Left cardiac atrium (tissue), 4 donors: ENCODE measurements around the gene KIF22. TPM values are rescaled to one million over a fixed set of nuclear protein-coding genes. Genes with fewer than 3 reads are reported as not detected.
"Not testable (repeated sequence)": the region's sequence is repeated elsewhere in the genome, so short reads cannot be mapped to it uniquely, and the experiment has no call there.

Source experiments
- ATAC-seq, 2 donors: fragments of 200-7000 bp; cut with Tn5 transposase; one replicate each; pipeline ENCODE4 v1.9.1; 2020; ENCODE audit warnings: mild to moderate bottlenecking in 2 of 2, moderate library complexity in 2 of 2
- DNase-seq: peaks from one replicate; pipeline ENCODE4 v3.0.0-alpha.2; 2020
- intact Hi-C, 2 donors: fragments of 100-400 bp; cut with DNase I; formaldehyde crosslinking; loops; one replicate each; pipeline versions ENCODE4 v1.14.1 to v1.15.1; 2022 to 2023
- long read RNA-seq: library from polyadenylated mRNA; unstranded; transcript quantifications from one replicate; pipeline ENCODE4 v2.0.0, GENCODE V29; 2021
- total RNA-seq, 2 donors: library from RNA; stranded (reverse); fragmentation: NEBNext Ultra II Directional; extraction: Animal tissue kit (Norgen Biotek cat#: 25700); gene quantifications; one replicate each; pipeline ENCODE4 v1.2.1, GENCODE V29; 2021
- donor health status: DM: no; HTN: yes; CAD: no.
- donor health status: DM: no; HTN: yes; CAD: no; lungs with severe emphysema.
- donor health status: DM: yes; HTN: yes; CAD: no.
- donor health status: Dilated cardiomyopathy.

KIF22 gene
- total RNA-seq: 10 to 100 TPM; 22.1 to 30.1 TPM
- long read RNA-seq, transcript KIF22-201 (14 exons, 2,113 nt): major isoform, 15 of 22 reads
- long read RNA-seq, partial matches to known transcripts: 2 of 22 reads
- long read RNA-seq, other reads (novel, unspliced or antisense): 4 of 22 reads

DNA sequence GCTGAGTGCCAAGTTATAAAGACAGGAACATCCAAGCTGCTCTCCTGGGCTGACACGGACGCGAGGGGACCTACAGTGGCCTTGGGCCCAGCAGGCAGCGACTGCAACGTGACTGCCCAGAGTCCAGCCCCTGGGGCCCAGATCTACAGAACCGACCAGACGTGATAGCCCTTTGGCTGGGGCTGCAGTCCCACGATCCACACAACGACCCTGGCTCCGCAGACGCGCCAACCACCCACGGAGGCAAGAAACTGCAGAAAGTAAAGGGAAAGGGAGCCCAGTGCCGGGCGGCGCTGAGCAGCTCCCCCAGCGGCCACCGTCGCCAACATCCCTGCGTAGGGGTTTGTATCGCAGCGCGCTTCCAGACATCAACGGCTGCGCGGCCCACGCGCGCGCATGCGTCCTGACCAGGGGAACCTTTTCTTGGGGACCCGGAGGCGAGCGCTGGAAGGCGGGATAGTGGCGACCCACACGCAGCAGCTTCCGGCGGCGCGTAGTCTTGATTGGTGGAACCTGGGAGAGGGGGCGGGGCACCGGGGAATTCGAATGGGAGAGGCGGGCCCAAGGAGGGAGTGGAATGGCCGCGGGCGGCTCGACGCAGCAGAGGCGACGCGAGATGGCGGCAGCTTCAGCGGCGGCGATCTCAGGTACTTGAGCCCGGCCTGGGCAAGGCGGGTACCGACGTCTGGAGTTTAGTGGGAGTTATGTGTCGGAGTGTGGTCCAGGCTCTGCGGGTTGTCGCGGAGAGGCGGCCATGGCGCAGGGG lies at the start of gene KIF22:
KIF22 (plus strand) TSS at position 569 of the 766 bp plus-strand sequence; CDS start at position 578, 9 bp downstream.
- ATAC-seq: peak; percentile 99

DNA sequence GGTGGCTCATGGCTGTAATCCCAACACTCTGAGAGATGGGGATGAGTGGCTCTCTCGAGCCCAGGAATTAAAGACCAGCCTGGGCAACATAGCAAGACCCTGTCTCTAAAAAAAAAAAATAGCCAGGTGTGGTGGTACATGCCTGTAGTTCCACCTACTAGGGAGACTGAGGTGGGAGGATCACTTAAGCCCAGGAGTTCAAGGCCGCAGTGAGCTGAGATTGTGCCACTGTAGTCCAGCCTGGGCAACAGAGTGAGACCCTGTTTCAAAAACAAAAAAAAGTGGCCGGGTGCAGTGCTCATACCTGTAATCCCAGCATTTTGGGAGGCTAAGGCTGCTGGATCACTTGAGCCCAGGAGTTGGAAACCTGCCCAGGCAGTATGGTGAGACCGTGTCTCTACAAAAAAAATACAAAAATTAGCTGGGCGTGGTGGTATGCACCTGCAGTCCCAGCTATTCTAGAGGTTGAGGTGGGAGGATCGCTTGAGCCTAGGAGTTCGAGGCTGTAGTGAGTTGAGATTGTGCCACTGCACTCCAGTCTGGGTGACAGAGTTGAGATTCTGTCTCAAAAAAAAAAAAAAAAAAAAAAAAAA lies 47.8 kb upstream of the KIF22 start:
- DNase-seq (no peak), ATAC-seq (no peak)
- intact Hi-C loops: no loop called here

More for the DNA sequence above, at the start of gene KIF22:
- intact Hi-C loops: no loop called here
- DNase-seq: peak; percentile 100

DNA sequence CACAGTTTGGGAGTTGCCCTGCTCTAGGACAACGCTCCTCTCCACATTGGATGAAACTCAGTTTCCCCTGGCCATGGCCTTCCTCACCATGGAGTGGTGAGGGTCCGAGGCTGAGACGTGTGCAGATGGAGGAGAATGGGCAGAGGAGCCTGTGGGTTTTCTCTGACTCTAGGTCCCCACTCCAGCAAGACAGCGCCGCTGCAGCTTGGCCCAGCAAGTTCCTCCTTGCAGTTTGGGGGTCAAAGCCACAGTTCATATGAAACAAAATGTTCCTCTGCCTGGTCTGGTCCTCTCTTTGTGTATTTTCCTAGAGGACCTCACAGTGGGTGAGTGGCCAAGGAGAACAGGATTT lies 47.1 kb upstream of the KIF22 start:
- no peak for DNase-seq
- intact Hi-C loops: no loop called here
- no peak for ATAC-seq

GRCh38 chr16:29743827-29744531 lies 46.6 kb upstream of the KIF22 start:
- no peak for DNase-seq
- intact Hi-C loops: no loop called here
- ATAC-seq: no peak

DNA sequence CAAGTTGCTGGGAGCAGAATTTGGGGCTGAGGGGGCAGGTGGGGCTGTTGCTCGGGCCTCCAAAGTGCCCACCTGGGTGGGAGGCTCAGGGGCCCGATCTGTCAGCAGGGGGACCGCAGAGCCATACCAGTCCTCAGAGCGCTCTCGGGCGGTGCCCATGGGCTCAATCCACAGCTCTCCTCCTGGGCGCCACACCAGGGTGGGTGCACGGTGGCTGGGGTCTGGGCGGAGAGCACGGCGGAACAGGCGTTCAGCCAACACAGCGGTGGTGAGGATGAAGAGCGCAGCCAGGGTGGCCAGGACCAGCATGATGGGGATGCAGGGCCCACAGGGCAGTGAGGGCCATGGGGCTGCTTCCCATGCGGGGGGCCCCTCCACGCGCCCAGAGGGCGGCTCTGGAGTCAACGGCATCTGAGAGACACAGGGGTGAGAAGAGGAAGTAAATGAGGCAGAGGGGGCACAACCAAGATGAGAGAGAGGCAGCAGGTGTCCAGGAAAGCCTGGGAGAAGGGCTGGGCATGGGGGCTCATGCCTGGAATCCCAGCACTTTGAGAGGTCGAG lies 45.9 kb upstream of the KIF22 start:
- DNase-seq (no peak), ATAC-seq (no peak)
- intact Hi-C loops: no loop called here

GRCh38 chr16:29745121-29745852 lies 45.3 kb upstream of the KIF22 start:
- intact Hi-C loops: no loop called here
- peak; percentile 46 to 60 for ATAC-seq
- DNase-seq: no peak

GRCh38 chr16:29745853-29746345 lies 44.7 kb upstream of the KIF22 start, which contains the start of gene C16orf54:
C16orf54 (minus strand) TSS chr16:29745990; CDS start chr16:29744951, 1,039 bp downstream.
- peak; percentile 58 for DNase-seq
- ATAC-seq: peak; percentile 91 to 92
- intact Hi-C loops: no loop called here

DNA sequence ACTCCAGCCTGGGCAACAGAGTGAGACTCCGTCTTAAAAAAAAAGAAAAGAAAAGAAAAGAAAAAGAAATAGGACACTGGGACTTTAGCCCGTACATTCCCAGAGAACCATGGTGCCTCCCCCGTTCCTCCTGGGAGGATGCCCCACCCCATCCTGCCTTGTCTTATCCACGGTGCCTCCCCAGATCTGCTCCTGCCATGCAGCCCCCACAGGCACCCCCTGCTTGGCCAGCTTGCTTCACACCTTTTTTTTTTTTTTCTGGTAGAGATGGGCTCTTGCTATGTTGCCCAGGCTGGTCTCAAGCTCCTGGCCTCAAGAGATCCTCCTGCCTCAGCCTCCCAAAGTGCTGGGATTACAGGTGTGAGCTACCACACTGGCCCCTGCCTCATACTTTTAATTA lies 44.0 kb upstream of the KIF22 start:
- ATAC-seq, DNase-seq, intact Hi-C loops: not testable (repeated sequence)

DNA sequence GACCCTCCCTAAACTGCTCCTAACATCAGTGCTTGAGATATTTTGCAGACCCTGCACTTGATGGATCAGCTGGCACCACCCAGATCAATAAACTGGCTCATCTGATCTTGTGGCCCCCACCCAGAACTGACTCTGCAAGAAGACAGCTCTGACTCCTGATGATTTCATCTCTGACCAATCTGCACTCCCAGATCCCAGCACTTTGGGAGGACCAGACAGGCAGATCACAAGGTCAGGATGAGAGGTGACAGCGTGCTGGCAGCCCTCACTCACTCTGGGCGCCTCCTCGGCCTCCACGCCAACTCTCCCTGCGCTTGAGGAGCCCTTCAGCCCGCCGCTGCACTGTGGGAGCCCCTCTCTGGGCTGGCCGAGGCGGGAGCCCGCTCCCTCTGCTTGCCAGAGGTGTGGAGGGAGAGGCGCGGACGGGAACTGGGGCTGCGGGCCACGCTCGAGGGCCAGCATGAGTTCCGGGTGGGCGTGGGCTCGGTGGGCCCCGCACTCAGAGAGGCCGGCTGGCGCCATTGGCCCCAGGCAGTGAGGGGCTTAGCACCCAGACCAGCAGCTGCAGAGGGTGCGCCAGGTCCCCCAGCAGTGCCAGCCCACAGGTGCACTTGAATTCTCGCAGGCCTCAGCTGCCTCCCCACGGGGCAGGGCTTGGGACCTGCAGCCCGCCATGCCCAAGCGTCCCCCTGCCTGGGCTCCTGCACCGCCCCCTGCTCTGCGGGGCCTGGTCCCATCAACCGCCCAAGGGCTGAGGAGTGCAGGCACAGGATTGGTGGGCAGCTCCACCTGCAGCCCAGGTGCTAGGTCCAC lies 42.4 kb upstream of the KIF22 start:
- intact Hi-C loops: no loop called here
- no peak for DNase-seq
- no peak for ATAC-seq

DNA sequence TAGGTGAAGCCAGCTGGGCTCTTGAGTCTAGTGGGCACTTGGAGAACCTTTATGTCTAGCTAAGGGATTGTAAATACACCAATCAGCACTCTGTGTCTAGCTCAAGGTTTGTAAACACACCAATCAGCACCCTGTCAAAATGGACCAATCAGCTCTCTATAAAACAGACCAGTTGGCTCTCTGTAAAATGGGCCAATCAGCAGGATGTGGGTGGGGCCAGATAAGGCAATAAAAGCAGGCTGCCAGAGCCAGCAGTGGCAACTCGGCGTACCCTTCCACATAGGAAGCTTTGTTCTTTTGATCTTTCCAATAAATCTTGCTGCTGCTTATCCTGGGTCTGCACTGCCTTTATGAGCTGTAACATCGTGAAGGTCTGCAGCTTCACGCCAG lies 41.8 kb upstream of the KIF22 start:
- DNase-seq, ATAC-seq, intact Hi-C loops: not testable (repeated sequence)

- intact Hi-C loops: no loop called here
- ATAC-seq (no peak), DNase-seq (no peak)
Observed at GRCh38 chr16:29753516-29753915, 37.0 kb upstream of the KIF22 start.

DNA sequence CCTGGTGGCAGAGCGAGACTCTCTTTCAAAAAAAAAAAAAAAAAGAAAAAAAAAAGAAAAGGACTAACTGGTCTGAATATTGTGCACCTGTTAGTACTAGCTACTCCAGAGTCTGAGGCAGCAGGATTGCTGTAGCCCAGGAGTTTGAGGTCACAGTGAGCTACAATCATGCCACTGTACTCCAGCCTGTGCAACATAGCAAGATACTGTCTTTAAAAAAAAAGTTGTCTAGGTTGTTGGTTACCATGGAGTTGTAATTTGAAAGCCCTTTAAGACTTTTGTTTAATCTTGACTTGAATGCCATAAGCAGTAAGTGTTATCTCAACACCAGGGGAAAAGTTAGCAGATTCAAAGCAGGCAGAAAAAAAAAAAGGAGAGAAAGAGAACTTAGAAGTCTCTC lies 33.9 kb upstream of the KIF22 start:
- intact Hi-C loops: no loop called here
- no peak for ATAC-seq
- no peak for DNase-seq

- intact Hi-C loops, DNase-seq: not testable (repeated sequence)
Observed at GRCh38 chr16:29757086-29757485, 33.5 kb upstream of the KIF22 start.

DNA sequence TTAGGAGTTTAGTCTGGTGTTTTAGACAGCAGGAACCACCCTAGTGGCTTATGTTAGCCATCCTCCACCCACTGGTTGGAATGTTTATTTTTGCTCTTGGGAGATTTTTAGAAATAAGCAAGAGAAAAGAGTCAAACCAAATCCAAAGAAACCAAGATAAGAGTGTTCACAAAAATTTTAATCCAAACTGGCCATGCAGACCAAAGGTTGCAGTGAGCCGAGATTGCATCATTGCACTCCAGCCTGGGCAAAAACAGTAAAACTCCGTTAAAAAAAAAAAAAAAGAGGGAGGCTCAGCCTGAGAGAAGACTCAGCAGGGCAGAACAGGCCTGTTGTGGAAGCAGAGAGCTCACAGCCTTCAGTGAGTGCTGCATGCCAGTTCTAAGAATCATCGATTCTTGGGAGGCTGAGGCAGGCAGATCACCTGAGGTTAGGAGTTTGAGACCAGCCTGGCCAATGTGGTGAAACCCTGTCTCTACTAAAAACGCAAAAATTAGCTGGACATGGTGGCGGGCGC lies 32.5 kb upstream of the KIF22 start:
- ATAC-seq (peak; percentile 86 to 90), DNase-seq (peak; percentile 28)
- intact Hi-C loops: no loop called here

More at GRCh38 chr16:29757086-29757485, 33.5 kb upstream of the KIF22 start:
- ATAC-seq: not testable (repeated sequence)

DNA sequence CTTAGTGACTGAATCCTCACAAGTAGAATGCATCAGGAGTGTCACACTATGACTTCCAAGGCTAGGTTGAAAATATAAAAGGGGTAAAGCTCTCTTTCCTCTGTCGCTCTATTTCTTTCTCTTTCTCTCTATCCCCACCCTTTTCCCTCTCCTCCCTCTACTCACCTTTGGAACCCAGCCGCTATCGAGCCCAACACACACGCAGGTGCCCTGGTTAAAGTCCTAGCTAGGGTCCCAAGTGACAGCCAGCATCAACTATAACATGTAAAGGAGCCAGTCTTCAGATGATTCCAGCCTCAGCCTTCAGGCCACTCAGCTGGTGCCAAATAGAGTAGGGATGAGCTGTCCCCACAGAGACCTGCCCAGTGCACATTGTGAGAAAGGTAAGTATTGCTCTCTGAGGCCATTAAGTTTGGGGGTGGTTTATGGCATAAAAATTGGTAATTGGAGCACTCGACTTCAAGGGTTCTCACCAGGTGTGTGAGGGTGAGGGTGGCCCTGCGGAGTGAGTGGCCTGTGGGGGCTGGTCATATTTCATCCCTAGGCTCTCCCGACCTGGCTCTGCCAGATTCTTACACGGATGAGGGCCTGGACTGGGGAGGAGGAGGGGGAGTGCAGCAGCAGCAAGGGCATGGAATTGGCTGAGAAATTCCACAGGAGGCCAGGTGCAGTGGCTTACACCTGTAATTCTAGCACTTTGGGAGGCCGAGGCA lies 29.8 kb upstream of the KIF22 start:
- ATAC-seq (no peak), DNase-seq (no peak)
- intact Hi-C loops: loop anchor here in 1 of 2 donors (10.0 kb wide), 1 partner anchor 746 kb away; no protein-coding TSS in a partner anchor

DNA sequence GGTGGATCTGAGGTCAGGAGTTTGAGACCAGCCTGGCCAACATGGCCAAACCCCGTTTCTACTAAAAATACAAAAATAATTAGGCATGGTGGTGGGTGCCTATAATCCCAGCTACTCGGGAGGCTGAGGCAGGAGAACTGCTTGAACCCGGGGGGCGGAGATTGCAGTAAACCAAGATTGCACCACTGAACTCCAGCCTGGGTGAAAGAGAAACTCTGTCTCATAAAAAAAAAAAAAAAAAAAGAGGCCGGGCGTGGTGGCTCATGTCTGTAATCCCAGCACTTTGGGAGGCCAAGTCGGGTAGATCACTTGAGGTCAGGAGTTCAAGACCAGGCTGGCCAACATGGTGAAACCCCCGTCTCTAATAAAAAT lies 29.3 kb upstream of the KIF22 start:
- ATAC-seq, DNase-seq: not testable (repeated sequence)
- intact Hi-C loops: loop anchor here in 1 of 2 donors (10.0 kb wide), 1 partner anchor 746 kb away; no protein-coding TSS in a partner anchor

DNA sequence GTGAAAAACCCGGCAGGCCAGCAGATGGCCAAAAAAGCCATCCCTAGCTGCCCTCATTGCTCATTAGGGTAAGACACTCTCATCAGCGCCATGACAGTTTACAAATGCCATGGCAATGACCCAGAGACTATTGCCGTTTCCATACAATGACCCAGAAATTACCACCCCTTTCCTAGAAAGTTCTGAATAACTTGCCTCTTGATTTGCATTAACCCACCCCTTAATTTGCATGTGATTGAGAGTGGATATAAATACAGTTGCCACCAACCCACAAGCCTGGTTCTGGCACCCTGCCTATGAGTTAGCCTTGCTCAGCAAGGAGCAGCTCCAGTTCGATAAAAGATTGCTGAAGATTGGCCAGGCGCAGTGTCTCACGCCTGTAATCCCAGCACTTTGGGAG lies 28.7 kb upstream of the KIF22 start:
- intact Hi-C loops: loop anchor here in 1 of 2 donors (10.0 kb wide), 1 partner anchor 747 kb away; no protein-coding TSS in a partner anchor
- DNase-seq (no peak), ATAC-seq (no peak)
